ENCODE measurements around the gene ISG20.

DNA sequence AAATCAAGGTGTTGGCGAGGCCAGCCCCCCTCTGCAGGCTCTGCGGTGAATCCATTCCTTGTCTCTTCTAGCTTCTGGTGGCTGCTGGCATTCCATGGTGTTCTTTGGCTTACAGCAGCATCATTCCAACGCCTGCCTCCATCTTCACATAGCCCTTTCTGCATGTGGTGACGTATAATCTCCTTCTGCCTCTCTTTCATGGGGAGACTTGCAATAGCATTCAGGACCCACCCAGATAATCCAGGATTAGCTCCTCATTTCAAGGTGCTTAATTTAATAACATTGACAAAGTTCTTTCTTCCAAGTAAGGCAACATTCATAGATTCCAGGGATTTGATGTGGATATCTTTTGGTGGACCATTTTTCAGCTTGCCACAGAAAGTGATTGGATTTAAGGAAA lies 35.8 kb downstream of the ISG20 start:
- TF ChIP-seq CTCF (IDR thresholded peaks at IDR 0.05; ENCODE audit: low read depth, low read length, poor library complexity, severe bottlenecking) (no peak), EZH2phosphoT487 (IDR thresholded peaks at IDR 0.05; ENCODE audit: borderline replicate concordance, low read length) (no peak)
